ENCODE results near the gene PRR16.

The PRR16 gene

DNA sequence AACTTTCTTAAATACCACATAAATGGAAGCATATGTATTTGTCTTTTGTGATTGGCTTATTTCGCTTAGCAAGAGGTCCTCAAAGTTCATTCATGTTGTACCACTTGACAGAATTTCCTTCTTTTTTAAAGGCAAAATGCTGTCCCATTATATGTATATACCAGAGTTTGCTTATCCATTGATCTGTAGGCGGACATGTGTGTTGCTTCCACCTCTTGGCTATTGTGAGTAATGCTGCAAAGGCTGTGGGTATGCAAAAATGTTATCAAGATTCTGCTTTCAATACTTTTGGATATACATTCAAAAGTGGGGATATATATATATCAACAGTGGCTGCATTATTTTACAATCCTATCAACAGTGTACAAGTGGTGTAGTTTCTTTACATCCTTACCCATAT lies 271.0 kb downstream of the PRR16 start:
- H3K27ac Mint-ChIP-seq, result no peak overlapping the region
- H3K36me3 Mint-ChIP-seq, result no peaks in the 10 kb centered on the region
- no peak for ATAC-seq
- H3K4me1 Mint-ChIP-seq, result no peaks in the 10 kb centered on the region
- H3K4me3 Mint-ChIP-seq, result no peak overlapping the region
- H3K9me3 Mint-ChIP-seq, result no peaks in the 10 kb centered on the region
- no peaks in the 10 kb centered on the region for H3K27me3 Mint-ChIP-seq

Measured in stimulated activated memory B cell treated with anti-CD40 and anti-IgM and Interleukin-4, amounts not matched to agents 10 μg/mL and 1 μg/mL and 100 μg/mL, for 72 hours (primary cell).